SK-N-SH (cell line): ENCODE data around the gene RPH3AL.

Source experiments
- TF ChIP-seq, protein P1 (sequence below): fragments of 200-600 bp; sonication (generic); IDR thresholded peaks from 2 replicates; pipeline ENCODE4 v1.6.1; 2017; ENCODE audit warnings: antibody characterized with exemption, mild to moderate bottlenecking, moderate library complexity
- TF ChIP-seq, protein P2 (sequence below): IDR thresholded peaks from 2 replicates; pipeline ENCODE4 v1.6.1; 2012; ENCODE audit warnings: mild to moderate bottlenecking, low read depth, low read length, moderate library complexity

DNA sequence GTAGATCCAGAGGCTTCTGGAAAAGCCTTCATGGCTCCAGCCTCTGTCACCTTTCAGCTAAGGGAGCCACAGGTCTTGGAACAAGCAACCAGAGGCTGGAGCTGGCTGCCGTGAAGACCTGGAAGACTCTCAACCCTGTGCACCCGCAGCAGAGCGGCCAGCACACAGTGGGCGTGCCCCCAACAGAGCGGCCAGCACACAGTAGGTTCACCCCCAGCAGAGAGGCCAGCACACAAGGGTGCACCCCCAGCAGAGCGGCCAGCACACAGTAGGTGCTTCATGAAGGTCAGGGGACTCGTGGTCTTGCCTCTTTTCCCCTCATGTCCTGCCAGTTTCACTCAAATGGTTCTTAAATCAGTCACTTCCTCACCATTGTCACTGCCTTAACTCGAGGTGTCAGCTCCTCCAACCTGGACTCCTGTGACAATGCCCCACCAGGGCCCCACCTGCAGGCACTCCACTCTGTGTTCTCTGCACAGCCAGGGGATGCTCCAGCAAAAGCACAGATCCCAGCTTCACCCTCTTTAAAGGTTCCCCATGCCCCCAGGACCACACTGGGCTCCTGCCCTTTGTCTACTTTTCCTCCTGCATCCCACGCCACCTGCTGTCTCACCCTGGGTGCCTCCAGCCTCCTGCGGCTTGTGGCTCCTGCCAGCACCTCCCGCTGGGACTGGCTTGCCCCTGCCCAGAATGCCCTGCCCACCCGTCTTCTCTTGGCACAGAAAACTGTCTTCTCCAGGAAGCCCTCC, 128.7 kb downstream of the RPH3AL start:
- TF ChIP-seq, protein P1, sequence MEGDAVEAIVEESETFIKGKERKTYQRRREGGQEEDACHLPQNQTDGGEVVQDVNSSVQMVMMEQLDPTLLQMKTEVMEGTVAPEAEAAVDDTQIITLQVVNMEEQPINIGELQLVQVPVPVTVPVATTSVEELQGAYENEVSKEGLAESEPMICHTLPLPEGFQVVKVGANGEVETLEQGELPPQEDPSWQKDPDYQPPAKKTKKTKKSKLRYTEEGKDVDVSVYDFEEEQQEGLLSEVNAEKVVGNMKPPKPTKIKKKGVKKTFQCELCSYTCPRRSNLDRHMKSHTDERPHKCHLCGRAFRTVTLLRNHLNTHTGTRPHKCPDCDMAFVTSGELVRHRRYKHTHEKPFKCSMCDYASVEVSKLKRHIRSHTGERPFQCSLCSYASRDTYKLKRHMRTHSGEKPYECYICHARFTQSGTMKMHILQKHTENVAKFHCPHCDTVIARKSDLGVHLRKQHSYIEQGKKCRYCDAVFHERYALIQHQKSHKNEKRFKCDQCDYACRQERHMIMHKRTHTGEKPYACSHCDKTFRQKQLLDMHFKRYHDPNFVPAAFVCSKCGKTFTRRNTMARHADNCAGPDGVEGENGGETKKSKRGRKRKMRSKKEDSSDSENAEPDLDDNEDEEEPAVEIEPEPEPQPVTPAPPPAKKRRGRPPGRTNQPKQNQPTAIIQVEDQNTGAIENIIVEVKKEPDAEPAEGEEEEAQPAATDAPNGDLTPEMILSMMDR = no peak
- TF ChIP-seq, protein P2, sequence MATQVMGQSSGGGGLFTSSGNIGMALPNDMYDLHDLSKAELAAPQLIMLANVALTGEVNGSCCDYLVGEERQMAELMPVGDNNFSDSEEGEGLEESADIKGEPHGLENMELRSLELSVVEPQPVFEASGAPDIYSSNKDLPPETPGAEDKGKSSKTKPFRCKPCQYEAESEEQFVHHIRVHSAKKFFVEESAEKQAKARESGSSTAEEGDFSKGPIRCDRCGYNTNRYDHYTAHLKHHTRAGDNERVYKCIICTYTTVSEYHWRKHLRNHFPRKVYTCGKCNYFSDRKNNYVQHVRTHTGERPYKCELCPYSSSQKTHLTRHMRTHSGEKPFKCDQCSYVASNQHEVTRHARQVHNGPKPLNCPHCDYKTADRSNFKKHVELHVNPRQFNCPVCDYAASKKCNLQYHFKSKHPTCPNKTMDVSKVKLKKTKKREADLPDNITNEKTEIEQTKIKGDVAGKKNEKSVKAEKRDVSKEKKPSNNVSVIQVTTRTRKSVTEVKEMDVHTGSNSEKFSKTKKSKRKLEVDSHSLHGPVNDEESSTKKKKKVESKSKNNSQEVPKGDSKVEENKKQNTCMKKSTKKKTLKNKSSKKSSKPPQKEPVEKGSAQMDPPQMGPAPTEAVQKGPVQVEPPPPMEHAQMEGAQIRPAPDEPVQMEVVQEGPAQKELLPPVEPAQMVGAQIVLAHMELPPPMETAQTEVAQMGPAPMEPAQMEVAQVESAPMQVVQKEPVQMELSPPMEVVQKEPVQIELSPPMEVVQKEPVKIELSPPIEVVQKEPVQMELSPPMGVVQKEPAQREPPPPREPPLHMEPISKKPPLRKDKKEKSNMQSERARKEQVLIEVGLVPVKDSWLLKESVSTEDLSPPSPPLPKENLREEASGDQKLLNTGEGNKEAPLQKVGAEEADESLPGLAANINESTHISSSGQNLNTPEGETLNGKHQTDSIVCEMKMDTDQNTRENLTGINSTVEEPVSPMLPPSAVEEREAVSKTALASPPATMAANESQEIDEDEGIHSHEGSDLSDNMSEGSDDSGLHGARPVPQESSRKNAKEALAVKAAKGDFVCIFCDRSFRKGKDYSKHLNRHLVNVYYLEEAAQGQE = no peak
